GM18861 (cell line): ENCODE results near the gene S100A11.

Experiments used
- ATAC-seq: cut with Tn5 transposase; IDR thresholded peaks from one replicate; pipeline ENCODE4 v1.9.1; 2021; ENCODE audit not compliant: unreplicated experiment

The S100A11 gene

DNA sequence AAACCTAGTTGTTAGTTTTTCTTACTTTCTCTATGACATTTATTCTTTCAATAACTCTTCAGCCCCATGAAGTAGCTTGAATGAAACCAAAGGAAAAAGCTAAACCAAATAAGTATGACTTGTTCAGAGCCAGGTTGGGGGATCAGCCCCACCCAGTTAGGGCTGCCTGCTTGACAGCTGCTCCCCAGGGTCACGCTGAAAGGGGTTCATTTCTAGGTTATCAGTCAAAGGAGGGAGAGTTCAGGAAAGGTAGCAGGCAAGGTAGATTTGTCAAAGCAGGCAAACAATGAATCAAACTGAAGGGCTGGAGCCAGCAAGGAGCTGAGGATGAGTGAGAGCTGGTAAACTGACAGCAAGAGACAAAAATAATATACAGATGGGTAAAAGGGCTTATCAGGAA lies 3.1 kb upstream of the S100A11 start:
- ATAC-seq, result no peak

GRCh38 chr1:152039461-152039860 lies 2.7 kb upstream of the S100A11 start:
- no peak for ATAC-seq

DNA sequence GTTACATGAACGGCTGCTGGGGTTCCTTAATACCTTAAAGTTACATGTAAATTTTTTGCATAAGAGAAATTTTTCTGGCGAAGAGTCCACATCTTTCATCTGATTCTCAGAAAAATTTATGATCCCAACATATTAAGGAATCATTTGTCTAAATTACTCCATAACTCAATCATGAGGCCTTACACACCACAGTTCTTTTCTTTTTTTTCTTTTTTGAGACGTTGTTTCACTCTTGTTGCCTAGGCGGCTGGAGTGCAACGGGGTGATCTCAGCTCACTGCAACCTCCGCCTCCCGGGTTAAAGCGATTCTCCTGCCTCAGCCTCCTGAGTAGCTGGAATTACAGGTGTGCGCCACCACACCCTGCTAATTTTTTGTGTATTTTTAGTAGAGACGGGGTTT lies 2.1 kb upstream of the S100A11 start:
- no peak for ATAC-seq

- ATAC-seq, result no peak
Observed at GRCh38 chr1:152035539-152036266, 1.1 kb downstream of the S100A11 start.

- ATAC-seq, result peak; percentile 58
Observed at GRCh38 chr1:152034654-152035538, 1.9 kb downstream of the S100A11 start.

- peak; percentile 13 for ATAC-seq
Observed at GRCh38 chr1:152034324-152034653, 2.5 kb downstream of the S100A11 start.

GRCh38 chr1:152029929-152030211 lies 6.9 kb downstream of the S100A11 start:
- ATAC-seq, result no peak

DNA sequence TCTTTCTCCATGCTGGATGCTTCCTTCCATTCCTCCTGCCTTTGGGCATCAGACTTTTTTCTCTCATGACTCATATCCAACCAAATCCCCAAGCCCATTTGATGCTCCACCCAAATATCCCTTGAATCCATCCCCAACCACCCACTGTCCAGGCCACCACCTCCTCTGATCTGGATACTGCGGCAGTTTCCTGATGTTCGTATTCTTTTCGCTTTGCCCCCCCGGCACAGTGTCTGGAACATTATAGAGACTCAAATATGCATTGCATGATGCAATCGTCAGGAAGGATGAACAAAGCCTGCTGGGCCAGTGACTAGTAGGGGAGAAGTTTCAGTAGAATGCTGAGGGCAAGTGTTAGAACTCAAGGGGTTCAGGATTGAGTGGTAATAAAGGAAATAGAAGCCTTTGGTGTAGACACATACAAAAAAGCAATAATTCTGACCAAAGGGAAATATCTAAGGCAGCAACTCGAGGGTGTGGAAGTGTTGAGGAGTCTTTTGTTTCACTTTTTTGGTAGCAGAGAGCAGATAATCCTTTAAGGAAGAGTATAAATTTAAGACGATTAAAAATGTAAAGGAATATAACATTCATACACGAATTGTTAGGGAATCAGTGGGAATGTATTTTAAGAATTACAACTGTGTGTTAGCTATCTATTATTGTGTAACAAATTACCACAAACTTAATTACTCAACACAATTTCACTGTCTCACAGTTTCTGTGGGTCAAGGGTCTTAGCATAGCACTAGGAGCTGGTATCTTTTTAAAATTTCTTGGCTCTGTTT lies 7.5 kb downstream of the S100A11 start:
- no peak for ATAC-seq

DNA sequence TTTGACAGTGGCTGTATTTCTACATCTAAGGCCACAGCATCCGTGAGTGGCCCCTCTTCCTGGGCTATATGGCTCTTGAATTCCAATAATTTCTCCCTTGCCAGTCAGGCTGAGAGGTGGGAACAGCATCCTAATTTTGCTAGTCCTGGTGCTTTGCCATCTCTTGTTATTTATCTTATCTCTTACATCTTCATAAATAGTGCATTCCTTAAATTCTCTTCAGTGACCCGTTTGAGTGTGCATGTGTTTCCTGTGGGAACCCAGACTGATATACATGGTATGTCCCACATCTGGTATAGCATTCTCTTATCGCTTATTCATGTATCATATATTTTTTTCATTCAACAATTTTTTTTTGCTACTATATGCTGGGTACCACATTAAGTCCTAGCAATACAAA lies 9.9 kb downstream of the S100A11 start:
- ATAC-seq, result no peak

DNA sequence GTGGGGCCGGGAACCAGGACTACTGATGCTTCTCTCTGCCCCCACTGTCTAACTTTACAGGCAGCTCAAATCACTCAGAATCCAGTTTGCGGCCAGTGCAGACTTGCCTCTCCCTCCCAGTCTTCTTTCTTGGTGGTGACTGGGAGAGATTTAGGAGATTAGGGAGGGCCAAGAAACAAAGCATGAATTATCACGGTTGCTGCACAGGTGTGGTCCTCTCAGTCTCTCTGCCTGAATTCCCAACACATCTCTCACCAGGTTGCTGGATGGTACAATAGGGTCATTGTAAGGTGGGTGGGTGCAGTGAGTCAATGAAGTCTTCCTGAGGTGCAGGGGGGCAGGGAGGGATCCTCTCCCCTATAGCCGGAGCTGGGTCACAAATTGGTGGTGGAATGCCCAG lies 12.6 kb downstream of the S100A11 start:
- no peak for ATAC-seq

DNA sequence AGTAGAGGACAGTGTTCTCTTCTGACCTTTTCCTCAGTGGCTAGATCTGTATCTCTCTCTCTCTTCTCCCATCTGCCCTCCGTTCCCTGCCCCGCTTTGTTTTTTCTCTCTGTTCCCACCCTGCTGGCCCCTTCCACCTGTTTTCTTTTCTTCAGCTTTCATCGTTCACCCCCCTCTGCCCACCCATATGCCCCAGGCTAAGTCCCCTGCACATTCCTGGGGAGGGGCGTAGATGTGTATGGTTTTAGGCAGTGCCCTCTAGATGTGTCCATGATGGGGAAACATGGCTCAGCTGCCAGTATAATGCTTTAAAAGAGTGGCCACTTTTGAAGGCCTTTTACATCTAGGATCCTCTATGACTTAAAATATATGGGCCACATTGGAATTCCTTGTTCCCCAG lies 13.6 kb downstream of the S100A11 start:
- no peak for ATAC-seq

DNA sequence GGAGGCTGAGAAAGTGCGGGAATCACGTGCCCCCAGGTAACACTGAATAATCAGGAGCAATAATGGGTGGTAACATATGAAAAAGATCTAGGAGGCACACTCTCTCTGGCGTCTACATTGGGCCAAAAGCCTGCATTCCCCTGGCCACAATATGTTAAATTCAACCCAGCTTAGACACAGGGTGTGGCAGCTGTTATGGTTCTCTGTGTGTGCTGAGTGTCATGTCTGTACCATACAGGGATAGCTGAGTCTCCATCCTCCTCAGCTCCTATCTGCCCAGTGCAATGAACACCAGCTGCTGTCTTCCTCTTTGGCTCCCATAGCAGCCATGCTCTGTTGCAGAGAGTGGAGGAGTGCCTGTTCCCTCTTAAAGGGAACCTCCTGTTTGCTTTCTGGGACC lies 14.3 kb downstream of the S100A11 start:
- ATAC-seq, result no peak

DNA sequence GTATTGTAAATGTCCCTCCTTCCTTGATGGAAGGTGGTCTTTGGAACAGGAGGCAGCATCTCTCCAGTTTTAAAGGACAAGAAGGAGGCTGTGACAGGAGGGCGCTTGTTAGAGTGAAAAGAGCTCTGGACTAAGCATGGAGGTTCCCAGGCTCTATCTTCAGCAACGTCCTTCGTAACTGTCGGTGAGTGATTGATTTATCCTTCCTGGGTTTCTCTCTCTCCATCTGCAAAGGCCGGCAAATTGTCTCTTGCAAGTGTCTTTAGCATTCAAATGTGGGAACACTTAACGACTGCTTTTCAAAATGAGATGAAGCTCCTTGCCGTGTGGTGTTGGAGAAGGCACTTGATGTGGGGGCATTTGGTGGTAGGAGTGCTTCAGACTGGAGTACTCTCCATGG lies 15.2 kb downstream of the S100A11 start:
- ATAC-seq, result no peak

- no peak for ATAC-seq
Observed at GRCh38 chr1:152020849-152021248, 16.0 kb downstream of the S100A11 start.

DNA sequence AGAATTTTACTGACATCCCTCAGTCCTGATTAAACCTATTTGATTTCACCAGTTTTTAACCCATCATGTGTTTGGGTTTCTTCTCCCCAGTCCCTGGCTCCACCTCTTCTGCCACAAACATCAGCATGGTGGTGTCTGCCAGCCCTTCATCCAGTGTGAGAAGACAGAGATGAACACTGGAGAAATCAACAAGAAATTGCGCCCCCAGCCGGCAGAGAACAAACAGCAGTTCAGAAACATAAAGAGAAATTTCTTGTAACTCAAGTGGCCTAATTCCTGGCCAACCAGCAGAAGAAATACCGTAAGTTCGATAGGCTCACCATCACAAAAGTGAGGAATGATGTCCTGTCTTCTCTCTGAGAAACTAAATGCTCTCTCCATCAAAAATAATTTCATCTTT lies 18.3 kb downstream of the S100A11 start:
- ATAC-seq, result no peak

DNA sequence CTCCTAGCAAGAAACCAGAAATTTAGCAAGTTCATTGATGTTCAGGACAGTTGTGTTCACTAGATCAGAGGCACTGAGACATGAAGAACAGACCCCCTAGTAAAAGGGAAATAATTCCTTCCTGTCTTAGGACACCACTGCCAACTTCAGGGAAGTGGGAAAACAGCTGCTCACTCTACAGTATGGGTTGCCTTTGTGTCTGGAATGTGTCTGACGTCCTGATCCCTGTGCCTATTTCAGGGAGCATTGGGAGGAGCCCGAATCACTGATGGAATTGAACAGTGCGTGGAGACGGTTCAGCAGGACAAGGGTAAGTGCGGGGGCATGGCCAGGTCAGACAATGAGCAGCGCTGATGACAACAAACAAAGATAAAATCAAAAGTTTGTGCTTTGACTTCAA lies 21.0 kb downstream of the S100A11 start:
- ATAC-seq, result no peak

- ATAC-seq, result no peak
Observed at GRCh38 chr1:152014943-152015342, 21.9 kb downstream of the S100A11 start.

DNA sequence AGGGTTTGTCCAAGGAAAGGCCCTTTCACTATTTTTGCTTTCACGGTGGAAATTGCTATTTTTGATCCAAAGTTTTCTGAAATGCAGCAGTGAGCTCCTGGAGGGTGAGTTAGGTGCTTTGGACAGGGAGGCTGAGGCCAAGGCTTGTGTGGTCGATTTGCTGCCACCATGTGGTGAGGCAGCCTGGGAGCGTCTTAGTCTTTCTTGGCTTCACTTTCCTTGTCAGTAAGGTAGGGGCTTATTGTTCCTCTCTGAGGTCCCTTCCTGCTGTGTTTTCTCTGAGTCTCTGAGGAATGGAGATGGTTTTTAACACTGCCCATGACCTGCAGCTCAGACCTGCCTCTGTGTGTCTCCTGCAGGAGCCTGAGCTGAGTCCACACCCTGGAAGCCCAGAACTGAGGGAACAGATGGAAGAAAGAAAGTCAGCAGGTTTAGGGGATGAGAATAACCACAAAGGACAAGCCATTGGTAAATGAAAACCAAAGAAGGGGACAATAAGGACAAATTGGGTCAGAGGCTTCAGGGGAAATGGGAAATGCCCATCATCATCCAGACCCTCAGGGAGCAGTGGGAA lies 23.1 kb downstream of the S100A11 start:
- no peak for ATAC-seq

GRCh38 chr1:152009691-152010090 lies 27.1 kb downstream of the S100A11 start:
- no peak for ATAC-seq

DNA sequence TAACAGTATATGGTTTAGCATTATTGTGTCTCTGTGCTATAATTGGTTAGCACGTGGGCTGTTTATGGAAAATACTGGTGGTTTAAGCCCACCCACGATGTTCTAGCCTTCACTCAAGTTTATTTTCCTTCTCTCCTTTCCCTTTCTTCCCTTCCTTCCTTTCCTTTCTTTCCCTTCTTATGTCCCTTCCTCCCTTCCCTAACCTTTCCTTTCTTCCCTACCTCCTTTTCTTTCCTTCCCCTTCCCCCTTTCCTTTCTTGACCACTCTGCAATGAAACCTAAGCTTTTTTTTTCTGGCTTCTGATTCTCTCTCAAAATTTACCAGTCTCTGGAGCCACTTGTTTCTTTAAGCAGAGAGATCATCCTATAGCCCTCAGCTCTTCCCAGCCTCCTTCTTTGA lies 29.8 kb downstream of the S100A11 start:
- ATAC-seq, result no peak

DNA sequence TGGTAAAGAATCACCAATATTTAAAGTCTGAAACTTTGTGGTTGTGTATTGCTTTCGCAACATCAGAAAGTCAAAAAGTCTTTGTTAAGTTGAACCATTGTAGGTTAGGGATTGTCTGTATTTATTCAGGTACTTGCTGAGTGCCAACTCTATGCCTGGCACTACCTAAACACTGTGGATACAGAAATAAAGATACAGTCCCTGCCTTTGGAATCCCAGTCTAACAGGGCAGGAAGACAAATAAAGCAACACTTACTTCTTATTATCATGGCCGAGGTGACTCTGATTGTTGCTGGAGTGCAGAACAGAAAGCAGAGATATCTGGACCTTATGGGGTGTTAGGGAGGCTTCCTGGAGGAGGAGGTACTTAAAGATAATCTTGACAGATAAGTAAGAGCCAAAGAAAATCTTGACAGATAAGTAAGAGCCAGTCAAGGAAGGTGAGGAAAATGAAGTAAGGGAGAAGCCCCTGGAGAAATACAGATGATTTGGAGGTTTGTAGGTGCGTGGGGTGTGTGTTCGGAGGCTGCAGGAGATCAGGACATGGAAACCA lies 31.4 kb downstream of the S100A11 start:
- ATAC-seq, result no peak
